SK-N-DZ (cell line): ENCODE measurements around the gene CCDC85A.

Source experiments
- DNase-seq: peaks from one replicate; pipeline ENCODE4 v3.0.0-alpha.2; 2015; ENCODE audit warnings: low spot score

CCDC85A gene

GRCh38 chr2:56239030-56239429 lies 55.2 kb downstream of the CCDC85A start:
- DNase-seq = no peak

GRCh38 chr2:56239437-56239836 lies 55.6 kb downstream of the CCDC85A start:
- DNase-seq = no peak

GRCh38 chr2:56240210-56240609 lies 56.4 kb downstream of the CCDC85A start:
- no peak for DNase-seq

GRCh38 chr2:56244506-56244905 lies 60.7 kb downstream of the CCDC85A start:
- DNase-seq = no peak

- DNase-seq = no peak
Measured at GRCh38 chr2:56244911-56245530, 61.2 kb downstream of the CCDC85A start.

GRCh38 chr2:56248965-56249742 lies 65.4 kb downstream of the CCDC85A start:
- no peak for DNase-seq

- DNase-seq = no peak
Measured at GRCh38 chr2:56250153-56250729, 66.5 kb downstream of the CCDC85A start.

GRCh38 chr2:56260415-56260814 lies 76.6 kb downstream of the CCDC85A start:
- no peak for DNase-seq

GRCh38 chr2:56262241-56262640 lies 78.5 kb downstream of the CCDC85A start:
- no peak for DNase-seq

GRCh38 chr2:56263876-56264275 lies 80.1 kb downstream of the CCDC85A start:
- DNase-seq = no peak

- no peak for DNase-seq
Measured at GRCh38 chr2:56266761-56267414, 83.1 kb downstream of the CCDC85A start.

- DNase-seq = no peak
Measured at GRCh38 chr2:56267415-56267788, 83.6 kb downstream of the CCDC85A start.

GRCh38 chr2:56268856-56269255 lies 85.1 kb downstream of the CCDC85A start:
- no peak for DNase-seq

GRCh38 chr2:56271275-56271674 lies 87.5 kb downstream of the CCDC85A start:
- no peak for DNase-seq

GRCh38 chr2:56285224-56285623 lies 101.4 kb downstream of the CCDC85A start:
- DNase-seq = no peak

GRCh38 chr2:56286936-56287335 lies 103.1 kb downstream of the CCDC85A start:
- no peak for DNase-seq

GRCh38 chr2:56287508-56287907 lies 103.7 kb downstream of the CCDC85A start:
- DNase-seq = no peak

- DNase-seq = no peak
Measured at GRCh38 chr2:56287974-56288373, 104.2 kb downstream of the CCDC85A start.

- DNase-seq = no peak
Measured at GRCh38 chr2:56288838-56289580, 105.2 kb downstream of the CCDC85A start.

GRCh38 chr2:56291711-56292110 lies 107.9 kb downstream of the CCDC85A start:
- DNase-seq = no peak

GRCh38 chr2:56292951-56293350 lies 109.2 kb downstream of the CCDC85A start:
- no peak for DNase-seq

GRCh38 chr2:56295666-56296065 lies 111.9 kb downstream of the CCDC85A start:
- DNase-seq = no peak
